ENCODE measurements around the gene PFKFB3. TPM values are rescaled to one million over a fixed set of nuclear protein-coding genes. Genes with fewer than 3 reads are reported as not detected.
"Not testable (repeated sequence)": the region's sequence is repeated elsewhere in the genome, so short reads cannot be mapped to it uniquely, and the experiment has no call there.

PFKFB3 gene
- total RNA-seq: 30.1 and 35.3 TPM in 2 replicates

- DNase-seq: peak; percentile 97
Measured at GRCh38 chr10:6202684-6203330, at the start of gene PFKFB3. TSS of gene PFKFB3 (plus strand) at chr10:6202932. CDS start at chr10:6203261, 329 bp downstream.

- DNase-seq: no peak
Measured at GRCh38 chr10:6153845-6154244, 48.9 kb upstream of the PFKFB3 start.

GRCh38 chr10:6154566-6154965 lies 48.2 kb upstream of the PFKFB3 start:
- no peak for DNase-seq

GRCh38 chr10:6158276-6158675 lies 44.5 kb upstream of the PFKFB3 start:
- no peak for DNase-seq

GRCh38 chr10:6161921-6162320 lies 40.8 kb upstream of the PFKFB3 start:
- DNase-seq: no peak

- DNase-seq: peak; percentile 43
Measured at GRCh38 chr10:6162589-6163356, 40.0 kb upstream of the PFKFB3 start.

- peak; percentile 93 for DNase-seq
Measured at GRCh38 chr10:6163364-6164270, 39.1 kb upstream of the PFKFB3 start.

GRCh38 chr10:6164271-6165095 lies 38.2 kb upstream of the PFKFB3 start:
- no peak for DNase-seq

- DNase-seq: no peak
Measured at GRCh38 chr10:6165221-6165725, 37.5 kb upstream of the PFKFB3 start.

- not testable (repeated sequence) for DNase-seq
Measured at GRCh38 chr10:6165933-6166332, 36.8 kb upstream of the PFKFB3 start.

- DNase-seq: no peak
Measured at GRCh38 chr10:6167456-6167855, 35.3 kb upstream of the PFKFB3 start.

GRCh38 chr10:6168084-6168483 lies 34.6 kb upstream of the PFKFB3 start:
- no peak for DNase-seq

- peak; percentile 72 for DNase-seq
Measured at GRCh38 chr10:6170638-6171037, 32.1 kb upstream of the PFKFB3 start.

- peak; percentile 97 for DNase-seq
Measured at GRCh38 chr10:6171881-6172695, 30.6 kb upstream of the PFKFB3 start.

- peak; percentile 49 for DNase-seq
Measured at GRCh38 chr10:6173203-6173602, 29.5 kb upstream of the PFKFB3 start.

- no peak for DNase-seq
Measured at GRCh38 chr10:6174201-6174874, 28.4 kb upstream of the PFKFB3 start.

GRCh38 chr10:6175329-6176055 lies 27.2 kb upstream of the PFKFB3 start:
- DNase-seq: peak; percentile 48

GRCh38 chr10:6176691-6177231 lies 26.0 kb upstream of the PFKFB3 start:
- DNase-seq: peak; percentile 42

- DNase-seq: no peak
Measured at GRCh38 chr10:6177880-6178281, 24.9 kb upstream of the PFKFB3 start.
